Keratinocyte (primary cell): ENCODE data around the gene CLSTN2. TPM values are rescaled to one million over a fixed set of nuclear protein-coding genes. Genes with fewer than 3 reads are reported as not detected.

Experiments
- DNase-seq: peaks from one replicate; pipeline ENCODE4 v3.0.0-alpha.2; 2011; ENCODE audit warnings: low read depth, missing footprints, low spot score
- FAIRE-seq: peaks from 2 replicates; lab custom pipeline; 2011; peaks lifted over from hg19 to GRCh38; lab: Jason Lieb, UNC
- H2AFZ ChIP-seq: 2 replicates; pipeline ENCODE4 v1.6.0; 2012; ENCODE audit warnings: low read length, control low read depth, inconsistent platforms; ENCODE audit not compliant: control insufficient read depth
- H3K27ac ChIP-seq: 2 replicates; pipeline ENCODE4 v1.5.1; 2011; ENCODE audit warnings: low read length; ENCODE audit not compliant: control insufficient read depth, insufficient read depth
- H3K27me3 ChIP-seq: 3 replicates; pipeline ENCODE4 v1.6.0; 2011; ENCODE audit warnings: low read length; ENCODE audit not compliant: control insufficient read depth, insufficient read depth; ENCODE audit errors: extremely low read depth
- H3K36me3 ChIP-seq, 2 experiments: 2 replicates in 1 of 2; 3 replicates in 1 of 2; pipeline ENCODE4 v1.5.1; 2011; ENCODE audit warnings: low read length in 2 of 2, mild to moderate bottlenecking in 1 of 2; ENCODE audit not compliant: control insufficient read depth in 2 of 2, insufficient read depth in 2 of 2; ENCODE audit errors: extremely low read depth in 1 of 2
- H3K4me1 ChIP-seq: 3 replicates; pipeline ENCODE4 v1.5.1; 2011; ENCODE audit warnings: low read length; ENCODE audit not compliant: control insufficient read depth, insufficient read depth; ENCODE audit errors: extremely low read depth
- H3K4me2 ChIP-seq: 3 replicates; pipeline ENCODE4 v1.6.0; 2011; ENCODE audit warnings: low read depth, low read length; ENCODE audit not compliant: control insufficient read depth, insufficient read depth; ENCODE audit errors: extremely low read depth
- H3K4me3 ChIP-seq, 3 experiments: fragments of 200-600 bp in 1 of 3; sonication (generic) in 1 of 3; 2 replicates in 2 of 3; 3 replicates in 1 of 3; pipeline ENCODE4 v1.5.1; 2011 to 2016; ENCODE audit warnings: low read length in 3 of 3, mild to moderate bottlenecking in 3 of 3, control low read depth in 2 of 3, inconsistent platforms in 1 of 3, low read depth in 1 of 3, mixed read lengths in 1 of 3, mixed run types in 1 of 3, moderate library complexity in 1 of 3; ENCODE audit not compliant: control insufficient read depth in 2 of 3, insufficient read depth in 2 of 3; ENCODE audit errors: extremely low read depth in 1 of 3
- H3K79me2 ChIP-seq: 2 replicates; pipeline ENCODE4 v1.6.0; 2012; ENCODE audit warnings: low read length; ENCODE audit not compliant: control insufficient read depth, insufficient read depth
- H3K9ac ChIP-seq: 3 replicates; pipeline ENCODE4 v1.6.0; 2011; ENCODE audit warnings: low read length; ENCODE audit not compliant: control insufficient read depth, insufficient read depth; ENCODE audit errors: extremely low read depth
- H3K9me1 ChIP-seq: 3 replicates; pipeline ENCODE4 v1.6.0; 2011; ENCODE audit warnings: low read length; ENCODE audit not compliant: control insufficient read depth, insufficient read depth; ENCODE audit errors: extremely low read depth
- H3K9me3 ChIP-seq: 2 replicates; pipeline ENCODE4 v1.5.1; 2012; ENCODE audit warnings: low read depth, low read length; ENCODE audit not compliant: control insufficient read depth
- H4K20me1 ChIP-seq: 3 replicates; pipeline ENCODE4 v1.6.0; 2011; ENCODE audit warnings: low read length; ENCODE audit not compliant: control insufficient read depth, insufficient read depth; ENCODE audit errors: extremely low read depth
- EZH2 ChIP-seq: IDR thresholded peaks from one replicate; pipeline ENCODE4 v1.6.1; 2012; ENCODE audit warnings: inconsistent platforms, mild to moderate bottlenecking, low read length, moderate library complexity
- dilution Hi-C: fragments of 300-500 bp; cut with MboI; formaldehyde crosslinking; loops from one replicate; pipeline ENCODE4 v1.7.0; 2020; ENCODE audit warnings: low sequenced_read_pairs; ENCODE audit not compliant: extremely low pct_ligation_motif_present
- polyA plus RNA-seq, 5 experiments: library from polyadenylated mRNA; depleted of rRNA in 3 of 5; stranded (reverse) in 3 of 5; stranded (forward) in 1 of 5; unstranded in 1 of 5; fragments of >200 nt; gene quantifications; 1 replicate in 1 of 5; 2 replicates in 3 of 5; 3 replicates in 1 of 5; pipeline versions ENCODE4 v1.2.1 to v1.2.3, GENCODE V29; 2011 to 2012; ENCODE audit warnings: missing spikeins in 2 of 5, low read depth in 1 of 5, low replicate concordance in 1 of 5
- TF ChIP-seq, protein P1 (sequence below), 3 experiments: IDR thresholded peaks in 1 of 3; conservative IDR thresholded peaks in 1 of 3; optimal IDR thresholded peaks in 1 of 3; 2 replicates in 2 of 3; 3 replicates in 1 of 3; pipeline versions ENCODE3 to v1.5.1; 2011; ENCODE audit warnings: low read length in 3 of 3, mild to moderate bottlenecking in 3 of 3, moderate library complexity in 2 of 3, control low read depth in 1 of 3, inconsistent platforms in 1 of 3; ENCODE audit not compliant: insufficient read depth in 2 of 3; ENCODE audit errors: extremely low read depth in 1 of 3

The CLSTN2 gene
- polyA plus RNA-seq, 1 donor (not counting 4 experiments of a cell fraction or from before 2014, with no cell fraction given) = 0.09 TPM

DNA sequence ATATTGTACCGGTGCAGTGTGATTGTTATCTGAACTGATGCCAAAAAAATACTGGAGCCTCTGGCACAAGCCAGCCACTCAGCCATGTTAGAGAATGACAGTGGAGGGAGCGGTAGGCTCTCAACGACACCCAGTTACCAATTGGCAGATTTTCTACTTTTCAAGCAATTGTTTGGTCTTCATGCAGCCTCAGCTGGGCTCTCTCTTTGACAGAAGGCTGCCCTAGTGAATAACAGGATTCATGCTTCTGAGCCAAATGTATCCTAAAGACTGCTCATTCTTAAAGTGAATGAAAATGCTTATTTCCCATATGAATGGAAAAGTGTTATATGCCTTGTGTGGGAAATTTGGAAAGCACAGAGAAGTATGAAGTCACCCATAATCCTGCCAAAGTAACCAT, 481.7 kb downstream of the CLSTN2 start:
- TF ChIP-seq EZH2 = no peak
- TF ChIP-seq, protein P1, sequence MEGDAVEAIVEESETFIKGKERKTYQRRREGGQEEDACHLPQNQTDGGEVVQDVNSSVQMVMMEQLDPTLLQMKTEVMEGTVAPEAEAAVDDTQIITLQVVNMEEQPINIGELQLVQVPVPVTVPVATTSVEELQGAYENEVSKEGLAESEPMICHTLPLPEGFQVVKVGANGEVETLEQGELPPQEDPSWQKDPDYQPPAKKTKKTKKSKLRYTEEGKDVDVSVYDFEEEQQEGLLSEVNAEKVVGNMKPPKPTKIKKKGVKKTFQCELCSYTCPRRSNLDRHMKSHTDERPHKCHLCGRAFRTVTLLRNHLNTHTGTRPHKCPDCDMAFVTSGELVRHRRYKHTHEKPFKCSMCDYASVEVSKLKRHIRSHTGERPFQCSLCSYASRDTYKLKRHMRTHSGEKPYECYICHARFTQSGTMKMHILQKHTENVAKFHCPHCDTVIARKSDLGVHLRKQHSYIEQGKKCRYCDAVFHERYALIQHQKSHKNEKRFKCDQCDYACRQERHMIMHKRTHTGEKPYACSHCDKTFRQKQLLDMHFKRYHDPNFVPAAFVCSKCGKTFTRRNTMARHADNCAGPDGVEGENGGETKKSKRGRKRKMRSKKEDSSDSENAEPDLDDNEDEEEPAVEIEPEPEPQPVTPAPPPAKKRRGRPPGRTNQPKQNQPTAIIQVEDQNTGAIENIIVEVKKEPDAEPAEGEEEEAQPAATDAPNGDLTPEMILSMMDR (optimal IDR thresholded peaks at IDR 0.05 in 1 of 3, IDR thresholded peaks at IDR 0.05 in 1 of 3, conservative IDR thresholded peaks at IDR 0.05 in 1 of 3; ENCODE audit: extremely low read depth in 1 of 3, insufficient read depth in 2 of 3, low read length in 3 of 3) = no peak
- H3K4me2 ChIP-seq = no peak overlapping the region
- peaks cover 3% of the 10 kb centered on the region for H3K9me1 ChIP-seq
- H3K4me1 ChIP-seq = peaks cover 4% of the 10 kb centered on the region
- DNase-seq = no peak
- H3K36me3 ChIP-seq = no peaks in the 10 kb centered on the region
- dilution Hi-C loops = no loop called here
- H3K79me2 ChIP-seq = no peaks in the 10 kb centered on the region
- H3K9me3 ChIP-seq = no peaks in the 10 kb centered on the region
- FAIRE-seq = no peak
- no peak overlapping the region for H3K4me3 ChIP-seq
- H3K27me3 ChIP-seq = no peaks in the 10 kb centered on the region
- H2AFZ ChIP-seq = no peak overlapping the region
- H3K27ac ChIP-seq = no peak overlapping the region
- H4K20me1 ChIP-seq = no peaks in the 10 kb centered on the region
- H3K9ac ChIP-seq = no peak overlapping the region

DNA sequence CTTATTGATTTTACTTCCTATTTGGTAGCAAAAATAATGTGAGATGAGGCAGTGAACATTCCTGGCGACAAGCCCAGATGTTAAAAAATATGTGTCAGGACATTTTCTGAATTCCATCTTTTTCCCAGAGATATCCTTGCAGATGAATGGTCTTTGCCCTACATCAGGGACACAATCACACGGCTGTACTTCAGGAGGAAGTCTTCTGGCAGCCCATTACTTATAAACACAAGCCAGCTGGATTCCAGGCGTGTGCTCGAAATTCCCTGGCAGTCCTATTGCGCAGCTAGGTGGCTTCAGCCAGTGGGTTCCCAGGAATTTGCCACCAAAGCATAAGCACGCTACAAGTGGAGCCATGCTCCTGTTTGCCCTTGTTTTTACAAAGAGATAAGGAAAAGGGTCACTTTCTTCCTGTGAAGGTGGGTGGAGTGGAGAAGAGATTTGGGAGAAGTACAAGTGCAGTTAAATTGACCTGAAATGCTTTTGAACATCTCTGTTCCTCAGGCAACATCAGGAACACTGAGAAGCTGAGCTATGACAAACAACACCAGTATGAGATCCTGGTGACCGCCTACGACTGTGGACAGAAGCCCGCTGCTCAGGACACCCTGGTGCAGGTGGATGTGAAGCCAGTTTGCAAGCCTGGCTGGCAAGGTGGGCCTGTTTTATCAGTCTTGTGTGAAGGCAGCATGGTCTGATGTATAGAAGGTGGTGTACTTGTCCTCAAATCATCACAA, 485.8 kb downstream of the CLSTN2 start:
- Histone ChIP-seq H3K9me1 (peaks cover 3% of the 10 kb centered on the region), H3K4me2 (no peak overlapping the region), H3K4me3 (no peak overlapping the region), H3K27ac (no peak overlapping the region), H3K79me2 (no peaks in the 10 kb centered on the region), H3K9me3 (no peaks in the 10 kb centered on the region), H2AFZ (peak overlapping the region; percentile 25), H3K27me3 (no peaks in the 10 kb centered on the region), H3K4me1 (peaks cover 25% of the 10 kb centered on the region), H3K36me3 (no peaks in the 10 kb centered on the region), H3K9ac (no peak overlapping the region), H4K20me1 (no peaks in the 10 kb centered on the region)
- TF ChIP-seq EZH2 = no peak
- TF ChIP-seq, protein P1 (optimal IDR thresholded peaks at IDR 0.05 in 1 of 3, IDR thresholded peaks at IDR 0.05 in 1 of 3, conservative IDR thresholded peaks at IDR 0.05 in 1 of 3; ENCODE audit: extremely low read depth in 1 of 3, insufficient read depth in 2 of 3, low read length in 3 of 3) = no peak
- FAIRE-seq = no peak
- dilution Hi-C loops = no loop called here
- DNase-seq = no peak
